Peyer's patch (tissue), 4 donors: Measurements from ENCODE around the gene PDE4B.

ENCODE experiments used
- CTCF ChIP-seq, 6 experiments: fragments of 450-650 bp in 4 of 6; fragments of 200-600 bp in 2 of 6; sonication (generic) in 1 of 6; IDR thresholded peaks; one replicate each; pipeline ENCODE4 v1.5.1; 2017 to 2019; ENCODE audit warnings: antibody characterized with exemption in 6 of 6, mild to moderate bottlenecking in 3 of 6, moderate library complexity in 1 of 6
- POLR2A ChIP-seq, 2 donors: fragments of 450-650 bp; IDR thresholded peaks; one replicate each; pipeline ENCODE4 v1.5.1; 2017; ENCODE audit warnings: antibody characterized with exemption in 2 of 2, mild to moderate bottlenecking in 2 of 2, moderate library complexity in 2 of 2

GRCh38 chr1:66275083-66275482 is 482.4 kb downstream of the PDE4B start:
- TF ChIP-seq CTCF (IDR thresholded peaks at IDR 0.05), result no peak
- TF ChIP-seq POLR2A (IDR thresholded peaks at IDR 0.05), result no peak
